ENCODE data around the gene VEPH1. TPM values are rescaled to one million over a fixed set of nuclear protein-coding genes. Genes with fewer than 3 reads are reported as not detected.
A peak's percentile ranks its signal among the peaks of the same experiment; 100 is the strongest.
"Not testable (repeated sequence)": the region's sequence is repeated elsewhere in the genome, so short reads cannot be mapped to it uniquely, and the experiment has no call there.

VEPH1 gene
- total RNA-seq, 1 experiment from 2014 or later = 3.3 TPM

GRCh38 chr3:157327018-157327417 lies 176.2 kb downstream of the VEPH1 start:
- H3K27me3 ChIP-seq (ENCODE audit: control insufficient read depth, insufficient read depth, low read length) = no peaks in the 10 kb centered on the region
- DNase-seq = no peak
- no peaks in the 10 kb centered on the region for H3K36me3 ChIP-seq (replicated peaks; ENCODE audit: control insufficient read depth, insufficient read depth, low read length)
- H3K4me3 ChIP-seq (ENCODE audit: insufficient read depth, low read depth, low read length) = no peak overlapping the region

- not testable (repeated sequence) for H3K36me3 ChIP-seq (replicated peaks; ENCODE audit: control insufficient read depth, insufficient read depth, low read length); DNase-seq; H3K4me3 ChIP-seq (ENCODE audit: insufficient read depth, low read depth, low read length); H3K27me3 ChIP-seq (ENCODE audit: control insufficient read depth, insufficient read depth, low read length)
Measured at GRCh38 chr3:157324869-157325268, 178.3 kb downstream of the VEPH1 start.

GRCh38 chr3:157323360-157323759 lies 179.9 kb downstream of the VEPH1 start:
- no peak for DNase-seq

GRCh38 chr3:157319672-157320071 lies 183.5 kb downstream of the VEPH1 start:
- Histone ChIP-seq H3K4me3 (ENCODE audit: insufficient read depth, low read depth, low read length) (no peak overlapping the region), H3K36me3 (replicated peaks; ENCODE audit: control insufficient read depth, insufficient read depth, low read length) (no peaks in the 10 kb centered on the region), H3K27me3 (ENCODE audit: control insufficient read depth, insufficient read depth, low read length) (no peaks in the 10 kb centered on the region)
- DNase-seq = no peak

More at GRCh38 chr3:157323360-157323759, 179.9 kb downstream of the VEPH1 start:
- H3K27me3 ChIP-seq (ENCODE audit: control insufficient read depth, insufficient read depth, low read length) = no peaks in the 10 kb centered on the region
- H3K4me3 ChIP-seq (ENCODE audit: insufficient read depth, low read depth, low read length) = no peak overlapping the region
- no peaks in the 10 kb centered on the region for H3K36me3 ChIP-seq (replicated peaks; ENCODE audit: control insufficient read depth, insufficient read depth, low read length)

GRCh38 chr3:157318639-157319288 lies 184.5 kb downstream of the VEPH1 start:
- Histone ChIP-seq H3K4me3 (ENCODE audit: insufficient read depth, low read depth, low read length) (no peak overlapping the region), H3K36me3 (replicated peaks; ENCODE audit: control insufficient read depth, insufficient read depth, low read length) (no peaks in the 10 kb centered on the region), H3K27me3 (ENCODE audit: control insufficient read depth, insufficient read depth, low read length) (no peaks in the 10 kb centered on the region)
- DNase-seq = no peak

GRCh38 chr3:157317895-157318294 lies 185.3 kb downstream of the VEPH1 start:
- H3K4me3 ChIP-seq (ENCODE audit: insufficient read depth, low read depth, low read length) = no peak overlapping the region
- H3K36me3 ChIP-seq (replicated peaks; ENCODE audit: control insufficient read depth, insufficient read depth, low read length) = no peaks in the 10 kb centered on the region
- H3K27me3 ChIP-seq (ENCODE audit: control insufficient read depth, insufficient read depth, low read length) = no peaks in the 10 kb centered on the region
- DNase-seq = no peak

- Histone ChIP-seq H3K36me3 (replicated peaks; ENCODE audit: control insufficient read depth, insufficient read depth, low read length) (no peaks in the 10 kb centered on the region), H3K4me3 (ENCODE audit: insufficient read depth, low read depth, low read length) (no peak overlapping the region), H3K27me3 (ENCODE audit: control insufficient read depth, insufficient read depth, low read length) (no peaks in the 10 kb centered on the region)
- DNase-seq = no peak
Measured at GRCh38 chr3:157313186-157313585, 190.0 kb downstream of the VEPH1 start.

GRCh38 chr3:157312376-157312745 lies 190.9 kb downstream of the VEPH1 start:
- no peak for DNase-seq

GRCh38 chr3:157311633-157312375 lies 191.4 kb downstream of the VEPH1 start:
- no peaks in the 10 kb centered on the region for H3K36me3 ChIP-seq (replicated peaks; ENCODE audit: control insufficient read depth, insufficient read depth, low read length)
- no peak overlapping the region for H3K4me3 ChIP-seq (ENCODE audit: insufficient read depth, low read depth, low read length)
- no peak for DNase-seq
- no peaks in the 10 kb centered on the region for H3K27me3 ChIP-seq (ENCODE audit: control insufficient read depth, insufficient read depth, low read length)

More at GRCh38 chr3:157312376-157312745, 190.9 kb downstream of the VEPH1 start:
- no peaks in the 10 kb centered on the region for H3K27me3 ChIP-seq (ENCODE audit: control insufficient read depth, insufficient read depth, low read length)
- no peaks in the 10 kb centered on the region for H3K36me3 ChIP-seq (replicated peaks; ENCODE audit: control insufficient read depth, insufficient read depth, low read length)
- H3K4me3 ChIP-seq (ENCODE audit: insufficient read depth, low read depth, low read length) = no peak overlapping the region

GRCh38 chr3:157310329-157311052 lies 192.7 kb downstream of the VEPH1 start:
- Histone ChIP-seq H3K4me3 (ENCODE audit: insufficient read depth, low read depth, low read length) (no peak overlapping the region), H3K36me3 (replicated peaks; ENCODE audit: control insufficient read depth, insufficient read depth, low read length) (no peaks in the 10 kb centered on the region), H3K27me3 (ENCODE audit: control insufficient read depth, insufficient read depth, low read length) (no peaks in the 10 kb centered on the region)
- peak; percentile 8 for DNase-seq

- DNase-seq = no peak
- no peak overlapping the region for H3K4me3 ChIP-seq (ENCODE audit: insufficient read depth, low read depth, low read length)
- no peaks in the 10 kb centered on the region for H3K36me3 ChIP-seq (replicated peaks; ENCODE audit: control insufficient read depth, insufficient read depth, low read length)
- H3K27me3 ChIP-seq (ENCODE audit: control insufficient read depth, insufficient read depth, low read length) = no peaks in the 10 kb centered on the region
Measured at GRCh38 chr3:157306502-157306901, 196.7 kb downstream of the VEPH1 start.

- H3K36me3 ChIP-seq (replicated peaks; ENCODE audit: control insufficient read depth, insufficient read depth, low read length) = no peaks in the 10 kb centered on the region
- H3K27me3 ChIP-seq (ENCODE audit: control insufficient read depth, insufficient read depth, low read length) = no peaks in the 10 kb centered on the region
- H3K4me3 ChIP-seq (ENCODE audit: insufficient read depth, low read depth, low read length) = no peak overlapping the region
- DNase-seq = no peak
Measured at GRCh38 chr3:157305392-157305791, 197.8 kb downstream of the VEPH1 start.

GRCh38 chr3:157301755-157302154 lies 201.5 kb downstream of the VEPH1 start:
- no peak overlapping the region for H3K4me3 ChIP-seq (ENCODE audit: insufficient read depth, low read depth, low read length)
- no peak for DNase-seq
- no peaks in the 10 kb centered on the region for H3K27me3 ChIP-seq (ENCODE audit: control insufficient read depth, insufficient read depth, low read length)
- H3K36me3 ChIP-seq (replicated peaks; ENCODE audit: control insufficient read depth, insufficient read depth, low read length) = no peaks in the 10 kb centered on the region

- DNase-seq = no peak
- Histone ChIP-seq H3K27me3 (ENCODE audit: control insufficient read depth, insufficient read depth, low read length) (no peaks in the 10 kb centered on the region), H3K36me3 (replicated peaks; ENCODE audit: control insufficient read depth, insufficient read depth, low read length) (no peaks in the 10 kb centered on the region), H3K4me3 (ENCODE audit: insufficient read depth, low read depth, low read length) (no peak overlapping the region)
Measured at GRCh38 chr3:157300981-157301663, 202.1 kb downstream of the VEPH1 start.

All from H7 (cell line).